K562 (cell line): ENCODE data around the gene SLC5A5. TPM values are rescaled to one million over a fixed set of nuclear protein-coding genes. Genes with fewer than 3 reads are reported as not detected.

Experiments used
- BCL6 ChIP-seq: fragments of 250-450 bp; sonication (Bioruptor Pico); IDR thresholded peaks from 2 replicates; pipeline ENCODE4 v1.4.0; 2020
- BRD4 ChIP-seq: fragments of 200-600 bp; sonication (generic); IDR thresholded peaks from 2 replicates; pipeline ENCODE4 v1.6.1; 2017; ENCODE audit warnings: inconsistent platforms
- FOXJ3 ChIP-seq: sonication (generic); formaldehyde crosslinking; IDR thresholded peaks from 2 replicates; pipeline ENCODE4 v1.4.0; 2020; ENCODE audit warnings: mild to moderate bottlenecking, missing genetic modification reagents
- HDAC6 ChIP-seq: IDR thresholded peaks from 2 replicates; pipeline ENCODE4 v1.6.1; 2012; ENCODE audit warnings: low read depth, mild to moderate bottlenecking, control low read depth, inconsistent platforms, low read length, moderate library complexity
- LARP7 ChIP-seq: fragments of 450-650 bp; IDR thresholded peaks from 2 replicates; pipeline ENCODE4 v1.6.1; 2016
- MCM2 ChIP-seq: fragments of 450-650 bp; IDR thresholded peaks from 2 replicates; pipeline ENCODE4 v1.6.1; 2017; ENCODE audit warnings: low read depth, mild to moderate bottlenecking
- PHTF2 ChIP-seq: fragments of 250-450 bp; sonication (Bioruptor Pico); IDR thresholded peaks from 2 replicates; pipeline ENCODE4 v1.5.0; 2021; ENCODE audit warnings: mild to moderate bottlenecking
- PPARD ChIP-seq: fragments of 250-450 bp; sonication (Bioruptor Pico); IDR thresholded peaks from 2 replicates; pipeline ENCODE4 v1.8.0; 2022; ENCODE audit warnings: inconsistent platforms, mild to moderate bottlenecking, moderate library complexity
- STAT5A ChIP-seq: IDR thresholded peaks from 2 replicates; pipeline ENCODE4 v1.6.1; 2012; ENCODE audit warnings: low read length, inconsistent platforms, borderline replicate concordance
- ZNF316 ChIP-seq: fragments of 450-650 bp; IDR thresholded peaks from 2 replicates; pipeline ENCODE4 v1.6.1; 2016
- ZZZ3 ChIP-seq: fragments of 450-650 bp; IDR thresholded peaks from 2 replicates; pipeline ENCODE4 v1.6.1; 2016; ENCODE audit warnings: antibody characterized with exemption, mild to moderate bottlenecking, moderate library complexity
- polyA plus RNA-seq, 8 experiments: library from polyadenylated mRNA; depleted of rRNA in 4 of 8; stranded (reverse) in 5 of 8; unstranded in 3 of 8; fragments of >200 nt; fragmentation: Nextera tagmentation in 2 of 8; fragmentation: Illumina TruSeq in 1 of 8; extraction: Ambion mirVana in 2 of 8; extraction: Trizol in 1 of 8; gene quantifications; 2 replicates each; pipeline versions ENCODE4 v1.2.1 to v1.2.3, GENCODE V29; 2011 to 2014; ENCODE audit warnings: inconsistent platforms in 1 of 8, missing spikeins in 1 of 8
- total RNA-seq, 7 experiments: library from RNA; depleted of rRNA in 6 of 7; stranded (reverse); fragments of >200 nt in 6 of 7; fragmentation: Illumina TruSeq in 2 of 7; extraction: Trizol in 2 of 7; gene quantifications; 2 replicates each; pipeline versions ENCODE4 v1.2.1 to v1.2.3, GENCODE V29; 2011 to 2021; ENCODE audit warnings: low replicate concordance in 1 of 7
- TF ChIP-seq, protein P1 (sequence below), 2 experiments: fragments of 450-650 bp; IDR thresholded peaks; 2 replicates each; pipeline ENCODE4 v1.6.1; 2016; ENCODE audit warnings: mild to moderate bottlenecking in 2 of 2, borderline replicate concordance in 1 of 2, low read depth in 1 of 2, moderate library complexity in 1 of 2
- TF ChIP-seq, protein P2 (sequence below): sonication (generic); formaldehyde crosslinking; IDR thresholded peaks from 2 replicates; pipeline ENCODE4 v1.8.1; 2023; ENCODE audit warnings: mild to moderate bottlenecking, missing genetic modification reagents
- TF ChIP-seq, protein P3 (sequence below): sonication (generic); formaldehyde crosslinking; IDR thresholded peaks from 2 replicates; pipeline ENCODE4 v1.9.0; 2022; ENCODE audit warnings: mild to moderate bottlenecking, missing genetic modification reagents
- TF ChIP-seq, protein P4 (sequence below): sonication (generic); formaldehyde crosslinking; IDR thresholded peaks from 2 replicates; pipeline ENCODE4 v1.8.0; 2022; ENCODE audit warnings: mild to moderate bottlenecking, missing genetic modification reagents, borderline replicate concordance

The SLC5A5 gene
- total and polyA plus RNA-seq, 9 of the 15 experiments (the other 6 are each of a cell fraction or from before 2014, with no cell fraction given): 0.10 to 0.73 (median 0.23) TPM

DNA sequence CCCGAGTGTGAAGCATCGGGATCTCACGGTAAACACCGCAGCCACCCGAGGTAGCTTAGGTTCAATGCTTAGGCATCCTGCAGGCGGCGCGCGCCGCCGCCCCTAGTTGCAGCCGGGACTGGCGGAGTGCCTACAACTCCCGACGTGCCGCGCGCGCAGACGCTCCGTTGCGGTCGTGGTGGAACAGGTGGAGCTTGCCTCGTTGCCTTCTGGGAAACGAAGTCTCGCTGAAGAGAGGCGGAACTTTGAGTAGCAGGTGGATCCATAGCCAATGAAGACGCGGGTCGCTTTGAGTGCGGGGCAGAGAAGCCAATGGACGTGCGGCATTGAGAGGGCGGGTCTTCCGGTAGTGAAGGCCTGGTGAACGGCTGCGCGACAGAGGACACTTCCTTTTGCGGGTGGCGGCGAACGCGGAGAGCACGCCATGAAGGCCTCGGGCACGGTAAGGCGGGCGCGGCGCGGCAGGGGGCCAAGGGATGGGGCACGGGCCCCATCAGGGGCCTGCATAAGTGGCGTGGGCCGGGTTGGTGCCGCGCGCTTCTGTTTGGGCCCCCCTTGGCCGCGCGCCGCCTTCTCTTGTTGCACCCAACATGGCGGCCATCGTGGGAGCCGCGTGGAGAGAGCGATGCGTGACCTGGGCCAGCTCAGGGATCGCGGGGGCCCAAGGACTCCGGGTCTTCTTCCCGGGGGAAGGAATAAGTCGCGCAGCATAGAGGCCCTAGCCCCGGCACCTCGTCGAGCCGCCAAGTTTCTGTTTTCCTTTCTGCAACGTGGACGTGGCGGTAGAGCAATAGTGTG is 12.0 kb upstream of the SLC5A5 start, which contains the start of gene RPL18A (continued):
- TF ChIP-seq, protein P1, sequence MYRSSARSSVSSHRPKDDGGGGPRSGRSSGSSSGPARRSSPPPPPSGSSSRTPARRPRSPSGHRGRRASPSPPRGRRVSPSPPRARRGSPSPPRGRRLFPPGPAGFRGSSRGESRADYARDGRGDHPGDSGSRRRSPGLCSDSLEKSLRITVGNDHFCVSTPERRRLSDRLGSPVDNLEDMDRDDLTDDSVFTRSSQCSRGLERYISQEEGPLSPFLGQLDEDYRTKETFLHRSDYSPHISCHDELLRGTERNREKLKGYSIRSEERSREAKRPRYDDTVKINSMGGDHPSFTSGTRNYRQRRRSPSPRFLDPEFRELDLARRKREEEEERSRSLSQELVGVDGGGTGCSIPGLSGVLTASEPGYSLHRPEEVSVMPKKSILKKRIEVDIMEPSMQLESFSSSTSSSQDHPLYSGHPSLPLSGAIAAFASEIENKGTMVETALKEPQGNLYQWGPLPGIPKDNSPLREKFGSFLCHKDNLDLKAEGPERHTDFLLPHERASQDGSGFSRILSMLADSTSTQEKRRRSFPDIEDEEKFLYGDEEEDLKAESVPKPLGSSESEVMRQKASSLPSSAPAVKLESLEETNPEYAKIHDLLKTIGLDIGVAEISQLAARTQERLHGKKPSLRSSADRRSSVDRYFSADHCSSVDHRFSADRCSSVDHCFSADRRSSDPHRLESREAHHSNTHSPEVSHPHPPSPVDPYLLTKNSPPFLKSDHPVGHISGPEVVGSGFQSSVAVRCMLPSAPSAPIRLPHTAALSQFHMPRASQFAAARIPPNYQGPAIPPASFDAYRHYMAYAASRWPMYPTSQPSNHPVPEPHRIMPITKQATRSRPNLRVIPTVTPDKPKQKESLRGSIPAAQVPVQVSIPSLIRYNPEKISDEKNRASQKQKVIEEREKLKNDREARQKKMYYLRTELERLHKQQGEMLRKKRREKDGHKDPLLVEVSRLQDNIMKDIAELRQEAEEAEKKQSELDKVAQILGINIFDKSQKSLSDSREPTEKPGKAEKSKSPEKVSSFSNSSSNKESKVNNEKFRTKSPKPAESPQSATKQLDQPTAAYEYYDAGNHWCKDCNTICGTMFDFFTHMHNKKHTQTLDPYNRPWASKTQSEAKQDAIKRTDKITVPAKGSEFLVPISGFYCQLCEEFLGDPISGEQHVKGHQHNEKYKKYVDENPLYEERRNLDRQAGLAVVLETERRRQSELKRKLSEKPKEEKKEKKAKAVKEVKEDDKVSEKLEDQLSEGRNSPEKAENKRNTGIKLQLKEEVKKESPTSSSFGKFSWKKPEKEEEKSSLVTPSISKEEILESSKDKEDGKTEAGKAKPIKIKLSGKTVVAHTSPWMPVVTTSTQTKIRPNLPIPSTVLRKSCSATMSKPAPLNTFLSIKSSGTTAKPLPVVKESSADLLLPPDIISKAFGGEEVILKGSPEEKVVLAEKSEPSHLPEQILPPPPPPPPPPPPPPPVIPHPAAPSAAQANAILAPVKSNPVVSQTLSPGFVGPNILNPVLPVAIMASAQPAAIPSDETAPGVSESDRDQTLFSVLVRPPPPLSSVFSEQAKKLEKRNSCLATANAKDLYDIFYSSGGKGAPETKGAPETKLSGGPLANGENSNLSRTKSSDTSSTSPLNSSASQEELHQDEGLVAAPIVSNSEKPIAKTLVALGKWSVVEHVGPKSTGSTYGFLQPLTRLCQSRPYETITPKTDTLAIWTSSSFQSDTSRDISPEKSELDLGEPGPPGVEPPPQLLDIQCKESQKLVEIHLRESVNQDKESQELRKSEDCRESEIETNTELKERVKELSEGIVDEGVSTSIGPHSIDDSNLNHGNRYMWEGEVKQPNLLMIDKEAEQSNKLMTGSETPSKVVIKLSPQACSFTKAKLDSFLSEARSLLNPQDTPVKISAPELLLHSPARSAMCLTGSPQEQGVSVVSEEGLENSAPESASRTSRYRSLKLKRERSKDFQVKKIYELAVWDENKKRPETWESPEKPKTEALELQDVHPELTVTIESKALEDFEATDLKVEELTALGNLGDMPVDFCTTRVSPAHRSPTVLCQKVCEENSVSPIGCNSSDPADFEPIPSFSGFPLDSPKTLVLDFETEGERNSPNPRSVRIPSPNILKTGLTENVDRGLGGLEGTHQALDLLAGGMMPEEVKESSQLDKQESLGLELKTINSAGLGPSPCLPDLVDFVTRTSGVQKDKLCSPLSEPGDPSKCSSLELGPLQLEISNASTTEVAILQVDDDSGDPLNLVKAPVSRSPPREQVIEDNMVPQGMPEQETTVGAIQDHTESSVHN (IDR thresholded peaks at IDR 0.05; ENCODE audit: borderline replicate concordance in 1 of 2, low read depth in 1 of 2): no peak
- TF ChIP-seq, protein P2, sequence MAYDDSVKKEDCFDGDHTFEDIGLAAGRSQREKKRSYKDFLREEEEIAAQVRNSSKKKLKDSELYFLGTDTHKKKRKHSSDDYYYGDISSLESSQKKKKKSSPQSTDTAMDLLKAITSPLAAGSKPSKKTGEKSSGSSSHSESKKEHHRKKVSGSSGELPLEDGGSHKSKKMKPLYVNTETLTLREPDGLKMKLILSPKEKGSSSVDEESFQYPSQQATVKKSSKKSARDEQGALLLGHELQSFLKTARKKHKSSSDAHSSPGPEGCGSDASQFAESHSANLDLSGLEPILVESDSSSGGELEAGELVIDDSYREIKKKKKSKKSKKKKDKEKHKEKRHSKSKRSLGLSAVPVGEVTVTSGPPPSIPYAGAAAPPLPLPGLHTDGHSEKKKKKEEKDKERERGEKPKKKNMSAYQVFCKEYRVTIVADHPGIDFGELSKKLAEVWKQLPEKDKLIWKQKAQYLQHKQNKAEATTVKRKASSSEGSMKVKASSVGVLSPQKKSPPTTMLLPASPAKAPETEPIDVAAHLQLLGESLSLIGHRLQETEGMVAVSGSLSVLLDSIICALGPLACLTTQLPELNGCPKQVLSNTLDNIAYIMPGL (CRISPR knock-in tag): no peak; the same call in 1 of the 2 replicates
- TF ChIP-seq, protein P3, sequence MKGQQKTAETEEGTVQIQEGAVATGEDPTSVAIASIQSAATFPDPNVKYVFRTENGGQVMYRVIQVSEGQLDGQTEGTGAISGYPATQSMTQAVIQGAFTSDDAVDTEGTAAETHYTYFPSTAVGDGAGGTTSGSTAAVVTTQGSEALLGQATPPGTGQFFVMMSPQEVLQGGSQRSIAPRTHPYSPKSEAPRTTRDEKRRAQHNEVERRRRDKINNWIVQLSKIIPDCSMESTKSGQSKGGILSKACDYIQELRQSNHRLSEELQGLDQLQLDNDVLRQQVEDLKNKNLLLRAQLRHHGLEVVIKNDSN (CRISPR knock-in tag): peak; percentile 59; the same call in 1 of the 2 replicates
- TF ChIP-seq, protein P4, sequence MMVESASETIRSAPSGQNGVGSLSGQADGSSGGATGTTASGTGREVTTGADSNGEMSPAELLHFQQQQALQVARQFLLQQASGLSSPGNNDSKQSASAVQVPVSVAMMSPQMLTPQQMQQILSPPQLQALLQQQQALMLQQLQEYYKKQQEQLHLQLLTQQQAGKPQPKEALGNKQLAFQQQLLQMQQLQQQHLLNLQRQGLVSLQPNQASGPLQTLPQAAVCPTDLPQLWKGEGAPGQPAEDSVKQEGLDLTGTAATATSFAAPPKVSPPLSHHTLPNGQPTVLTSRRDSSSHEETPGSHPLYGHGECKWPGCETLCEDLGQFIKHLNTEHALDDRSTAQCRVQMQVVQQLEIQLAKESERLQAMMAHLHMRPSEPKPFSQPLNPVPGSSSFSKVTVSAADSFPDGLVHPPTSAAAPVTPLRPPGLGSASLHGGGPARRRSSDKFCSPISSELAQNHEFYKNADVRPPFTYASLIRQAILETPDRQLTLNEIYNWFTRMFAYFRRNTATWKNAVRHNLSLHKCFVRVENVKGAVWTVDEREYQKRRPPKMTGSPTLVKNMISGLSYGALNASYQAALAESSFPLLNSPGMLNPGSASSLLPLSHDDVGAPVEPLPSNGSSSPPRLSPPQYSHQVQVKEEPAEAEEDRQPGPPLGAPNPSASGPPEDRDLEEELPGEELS (CRISPR knock-in tag): peak; percentile 42; the same call in 1 of the 2 replicates
- TF ChIP-seq PHTF2 (CRISPR knock-in tag) (no peak), FOXJ3 (CRISPR knock-in tag) (no peak), LARP7 (no peak), ZNF316 (no peak; the same call in 1 of the 2 replicates), STAT5A (no peak), MCM2 (no peak), BCL6 (CRISPR knock-in tag) (no peak), BRD4 (peak; percentile 86; the same call in 1 of the 2 replicates), HDAC6 (no peak), ZZZ3 (no peak), PPARD (no peak)
